Body of pancreas (tissue), 4 donors: Measurements from ENCODE around the gene LILRB4.
"Not testable (repeated sequence)": the region's sequence is repeated elsewhere in the genome, so short reads cannot be mapped to it uniquely, and the experiment has no call there.

ENCODE experiments used
- CTCF ChIP-seq, 7 experiments: fragments of 450-650 bp in 4 of 7; fragments of 200-600 bp in 3 of 7; sonication (generic) in 3 of 7; IDR thresholded peaks; one replicate each; pipeline ENCODE4 v1.5.1; 2016 to 2019; ENCODE audit warnings: antibody characterized with exemption in 7 of 7
- POLR2A ChIP-seq, 3 donors: fragments of 450-650 bp; IDR thresholded peaks; one replicate each; pipeline ENCODE4 v1.6.1; 2016; ENCODE audit warnings: antibody characterized with exemption in 3 of 3, mild to moderate bottlenecking in 2 of 3

- peak; percentile 70 to 85 (median 72) for TF ChIP-seq CTCF (IDR thresholded peaks at IDR 0.05)
- TF ChIP-seq POLR2A (IDR thresholded peaks at IDR 0.05) = not testable (repeated sequence)
These were observed 13.5 kb downstream of the LILRB4 start for GRCh38 chr19:54676210-54676834.
